SIG-M5 (cell line): Measurements from ENCODE around the gene TYRP1.

Experiments used
- DNase-seq: peaks from one replicate; lab custom pipeline; 2025; lab: John Stamatoyannopoulos, UW

The TYRP1 gene

DNA sequence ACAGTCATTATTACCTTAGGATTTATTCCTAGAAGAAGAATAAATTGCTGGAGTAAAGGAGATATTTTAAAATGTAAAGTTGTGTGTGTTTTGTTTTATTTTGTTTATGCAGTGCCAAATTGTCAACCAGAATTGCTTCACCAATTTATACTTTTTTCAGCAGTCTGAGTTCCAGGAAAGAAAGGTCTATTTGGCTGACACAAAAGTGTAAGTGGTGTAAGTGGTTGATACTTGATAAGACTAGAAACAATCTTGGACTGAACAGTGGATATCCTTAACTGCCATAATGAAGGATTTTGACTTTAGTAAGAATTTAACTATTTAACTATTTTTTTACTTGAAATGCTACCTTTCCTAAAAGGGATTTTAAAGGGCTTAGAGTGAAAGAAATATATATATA lies 37.7 kb downstream of the TYRP1 start:
- DNase-seq = no peak

DNA sequence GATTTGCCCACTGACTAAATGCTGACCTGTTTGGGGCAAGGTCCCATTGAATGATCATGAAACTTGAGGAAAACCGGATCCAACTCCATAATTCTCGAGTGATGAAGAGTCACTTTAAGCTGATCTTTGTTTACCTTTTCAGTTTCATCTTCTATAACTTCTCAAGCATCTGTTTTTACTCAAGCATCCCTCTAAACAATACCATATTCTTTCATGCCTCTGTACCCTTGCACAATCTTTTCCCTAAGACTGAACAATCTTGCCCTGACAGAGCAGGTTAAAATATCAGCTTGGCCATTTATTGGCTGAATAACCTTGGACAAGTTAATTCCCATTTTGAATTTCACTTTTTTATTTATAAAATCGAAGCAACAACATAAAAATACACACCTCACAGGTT lies 39.8 kb downstream of the TYRP1 start:
- DNase-seq = no peak

DNA sequence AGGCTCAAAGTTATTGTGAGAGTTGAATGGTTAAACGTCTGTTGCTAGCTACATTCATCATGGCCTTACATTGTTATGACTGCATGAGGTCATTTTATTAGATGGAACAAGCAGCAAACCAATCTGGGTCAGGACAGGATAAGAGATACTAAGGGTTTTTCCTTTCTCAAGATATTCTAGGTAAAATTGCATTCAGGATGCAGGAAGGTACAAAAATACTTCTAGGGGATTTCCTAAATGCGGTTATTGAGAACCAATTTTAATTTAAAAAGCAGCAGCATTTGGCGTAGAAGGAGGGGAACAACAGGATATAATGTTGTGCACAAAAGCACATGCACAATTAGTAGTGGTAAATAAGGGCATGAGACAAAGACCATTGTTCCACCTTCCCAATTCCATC lies 42.5 kb downstream of the TYRP1 start:
- DNase-seq = no peak

DNA sequence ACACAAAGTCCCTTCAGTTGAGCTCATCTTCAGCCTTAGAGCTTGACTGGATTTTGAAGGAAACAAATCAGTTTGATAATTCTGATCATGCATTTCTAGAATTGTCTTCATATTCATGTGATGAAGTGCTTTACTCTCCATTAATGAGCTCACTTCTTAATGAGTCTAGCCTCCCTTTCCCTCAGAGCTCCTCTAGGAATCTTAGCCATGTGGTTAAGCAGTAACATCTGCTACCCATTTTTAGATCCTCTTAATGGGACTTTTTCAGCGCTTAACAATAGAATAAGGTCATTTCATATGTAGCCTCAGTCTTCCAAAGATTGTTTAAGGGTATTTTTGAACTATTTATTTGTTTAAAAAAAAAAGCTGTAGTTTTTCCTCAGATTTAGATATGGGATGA lies 44.7 kb downstream of the TYRP1 start:
- DNase-seq = no peak

DNA sequence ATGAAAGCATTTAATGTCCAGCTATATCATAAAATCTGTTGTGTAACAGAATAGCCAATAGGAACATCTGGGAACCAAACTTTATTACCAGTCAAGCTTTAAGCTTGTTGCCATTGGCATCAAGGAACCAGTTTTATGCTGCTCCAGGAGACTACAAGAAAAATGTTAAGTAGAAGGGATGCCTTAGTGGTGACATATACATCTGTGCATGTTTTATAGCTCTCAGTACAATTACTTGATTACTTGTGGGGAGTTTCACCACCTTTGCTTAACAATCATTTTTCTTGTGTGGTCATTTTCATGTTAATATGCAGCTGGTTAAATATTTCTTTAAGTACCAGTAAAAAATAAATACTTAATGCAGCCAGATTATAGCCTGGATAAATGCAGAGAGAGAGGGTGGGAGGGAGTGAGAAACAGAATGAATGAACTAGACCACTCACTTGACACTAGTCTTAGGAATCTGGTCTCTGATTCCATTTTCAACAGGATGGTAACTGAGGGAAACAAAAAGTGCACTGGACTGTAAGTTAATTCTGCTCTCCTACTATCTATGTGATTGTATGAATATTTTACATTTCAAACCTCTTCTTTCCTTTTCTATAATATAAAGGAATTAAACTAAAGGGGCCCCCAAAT lies 45.9 kb downstream of the TYRP1 start:
- DNase-seq = no peak

DNA sequence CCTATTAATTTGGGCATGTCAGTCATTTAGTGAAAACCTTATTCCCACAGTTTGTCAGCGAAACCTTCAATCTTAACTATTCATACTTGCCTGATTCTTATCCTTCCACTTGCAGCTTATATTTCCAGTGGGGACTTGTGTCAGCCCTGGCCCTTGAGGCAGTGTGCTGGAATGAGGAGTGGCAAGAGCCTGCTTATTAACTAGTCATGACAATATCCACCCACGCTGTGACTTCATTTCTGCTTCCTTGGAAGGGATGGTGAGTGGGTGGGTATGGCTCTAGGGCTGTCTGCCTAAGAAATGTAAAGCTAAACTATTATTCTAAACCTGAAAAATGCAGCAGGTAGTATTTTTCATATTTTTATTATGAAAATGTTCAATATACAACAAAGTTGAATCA lies 47.7 kb downstream of the TYRP1 start:
- no peak for DNase-seq

DNA sequence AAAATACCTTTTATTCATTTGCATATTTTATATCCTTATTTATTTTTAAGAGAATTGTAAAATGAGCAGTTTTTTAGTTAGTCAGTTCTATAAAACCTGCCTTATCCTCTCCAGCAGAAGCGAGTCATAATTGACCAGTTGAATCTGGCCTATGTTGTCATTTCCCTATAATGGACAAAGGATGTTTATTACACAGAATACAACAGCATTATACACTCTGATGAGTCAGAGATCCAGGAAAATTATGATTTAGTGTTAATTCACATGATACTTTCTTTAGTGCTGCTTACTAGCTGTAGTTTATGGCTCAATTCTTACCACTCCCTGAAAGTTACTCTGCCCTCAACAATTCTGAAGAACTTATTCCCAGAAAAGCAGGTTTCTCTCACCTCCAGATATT lies 54.8 kb downstream of the TYRP1 start:
- DNase-seq = no peak

DNA sequence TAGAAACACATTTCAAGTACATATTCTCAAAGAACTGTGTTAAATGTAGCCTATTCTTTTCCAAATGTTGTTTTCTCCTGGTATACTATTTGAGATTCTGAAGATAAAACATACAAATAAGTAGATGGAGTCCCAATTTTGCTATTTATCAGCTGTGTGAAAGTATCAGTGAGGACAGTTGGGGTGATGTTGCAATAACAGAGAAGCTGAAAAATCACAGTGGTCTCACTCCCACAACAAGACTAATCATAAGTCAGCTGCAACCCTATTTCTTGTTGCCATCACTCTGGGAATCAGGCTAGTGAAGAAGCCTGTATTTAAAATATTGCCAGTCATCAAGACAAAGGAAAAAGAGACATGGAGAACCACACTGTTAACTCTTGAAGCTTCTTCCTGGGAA lies 55.8 kb downstream of the TYRP1 start:
- DNase-seq = no peak

DNA sequence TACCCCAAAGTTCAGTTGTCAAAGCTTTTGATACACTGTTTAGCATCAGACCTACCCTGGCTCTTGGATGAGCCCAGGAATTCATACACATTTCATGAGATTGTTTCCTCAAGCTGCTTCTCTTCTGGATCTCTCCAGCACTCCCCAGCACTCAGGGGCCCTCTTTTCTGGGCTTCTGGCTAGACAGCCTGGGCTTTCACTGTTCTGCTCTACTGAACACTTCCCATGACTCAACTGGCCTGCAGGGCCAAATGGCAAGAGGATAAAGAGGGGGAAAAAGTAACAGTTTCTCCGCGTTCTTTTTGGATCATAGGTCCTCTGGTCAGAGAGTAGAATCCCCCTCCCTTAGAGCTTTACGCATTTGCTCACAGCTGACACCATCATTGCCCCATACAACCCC lies 60.7 kb downstream of the TYRP1 start:
- DNase-seq = no peak

DNA sequence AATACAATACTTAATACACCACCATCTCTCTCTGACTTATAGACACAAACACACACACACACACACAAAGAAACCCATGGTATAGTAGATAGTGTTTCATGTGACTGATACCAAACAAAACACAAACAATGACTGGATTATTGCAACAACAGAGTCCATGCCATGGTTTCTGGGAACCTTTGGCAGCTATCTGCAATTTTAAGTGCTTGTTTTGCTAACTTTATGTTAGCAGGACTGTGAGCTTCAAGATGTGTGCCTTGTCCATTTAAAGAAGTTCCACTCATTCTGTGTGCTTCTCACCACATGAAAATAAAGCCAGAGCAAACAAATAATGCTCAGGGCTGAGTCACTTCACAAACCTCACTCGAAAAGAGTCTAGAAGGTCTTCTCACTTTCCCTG lies 66.6 kb downstream of the TYRP1 start:
- DNase-seq = no peak
